K562 (cell line): Measurements from ENCODE around the gene TSC1. TPM values are rescaled to one million over a fixed set of nuclear protein-coding genes. Genes with fewer than 3 reads are reported as not detected.

Experiments
- ARID4B ChIP-seq: sonication (generic); formaldehyde crosslinking; IDR thresholded peaks from 2 replicates; pipeline ENCODE4 v1.8.0; 2022; ENCODE audit warnings: mild to moderate bottlenecking, missing genetic modification reagents
- DIDO1 ChIP-seq: fragments of 450-650 bp; IDR thresholded peaks from 2 replicates; pipeline ENCODE4 v1.6.1; 2016; ENCODE audit warnings: low read depth, missing biosample characterization, missing genetic modification characterization
- JUN ChIP-seq, 2 experiments: sonication (generic) in 1 of 2; formaldehyde crosslinking in 1 of 2; IDR thresholded peaks; 2 replicates each; pipeline versions ENCODE4 v1.6.1 to v1.8.0; 2012 to 2022; ENCODE audit warnings: borderline replicate concordance in 2 of 2, mild to moderate bottlenecking in 2 of 2, improper control_type of control experiment in 1 of 2, low read depth in 1 of 2, low read length in 1 of 2, missing genetic modification reagents in 1 of 2
- LCOR ChIP-seq: sonication (generic); formaldehyde crosslinking; IDR thresholded peaks from 2 replicates; pipeline ENCODE4 v1.8.0; 2022; ENCODE audit warnings: mild to moderate bottlenecking, missing genetic modification reagents
- REST ChIP-seq, 2 experiments: fragments of 450-650 bp; formaldehyde crosslinking in 1 of 2; IDR thresholded peaks; 2 replicates each; pipeline versions ENCODE4 v1.4.0 to v1.6.1; 2014 to 2020; ENCODE audit warnings: mild to moderate bottlenecking in 2 of 2, borderline replicate concordance in 1 of 2, low read depth in 1 of 2
- polyA plus RNA-seq, 8 experiments: library from polyadenylated mRNA; depleted of rRNA in 4 of 8; stranded (reverse) in 5 of 8; unstranded in 3 of 8; fragments of >200 nt; fragmentation: Nextera tagmentation in 2 of 8; fragmentation: Illumina TruSeq in 1 of 8; extraction: Ambion mirVana in 2 of 8; extraction: Trizol in 1 of 8; gene quantifications; 2 replicates each; pipeline versions ENCODE4 v1.2.1 to v1.2.3, GENCODE V29; 2011 to 2014; ENCODE audit warnings: inconsistent platforms in 1 of 8, missing spikeins in 1 of 8
- total RNA-seq, 7 experiments: library from RNA; depleted of rRNA in 6 of 7; stranded (reverse); fragments of >200 nt in 6 of 7; fragmentation: Illumina TruSeq in 2 of 7; extraction: Trizol in 2 of 7; gene quantifications; 2 replicates each; pipeline versions ENCODE4 v1.2.1 to v1.2.3, GENCODE V29; 2011 to 2021; ENCODE audit warnings: low replicate concordance in 1 of 7
- TF ChIP-seq, protein P1 (sequence below), 2 experiments: fragments of 150-350 bp in 1 of 2; IDR thresholded peaks; 2 replicates each; pipeline ENCODE4 v1.6.1; 2012 to 2016; ENCODE audit warnings: low read depth in 2 of 2, low read length in 2 of 2, mild to moderate bottlenecking in 1 of 2, moderate library complexity in 1 of 2

The TSC1 gene
- total and polyA plus RNA-seq, 9 of the 15 experiments (the other 6 are each of a cell fraction or from before 2014, with no cell fraction given), result 6.9 to 37.6 (median 18.6) TPM

GRCh38 chr9:132901858-132902831 lies 42.3 kb downstream of the TSC1 start (continued):
- TF ChIP-seq ARID4B (no peak), DIDO1 (tag) (no peak), LCOR (0 out of 2 replicates have a peak, but pooled peaks have one; percentile 78), REST (IDR thresholded peaks at IDR 0.05; ENCODE audit: borderline replicate concordance) (peak; percentile 41; the same call in 1 of the 2 replicates), REST (CRISPR knock-in tag; IDR thresholded peaks at IDR 0.05; ENCODE audit: low read depth) (no peak), JUN (IDR thresholded peaks at IDR 0.05; ENCODE audit: borderline replicate concordance, low read depth, low read length) (peak; percentile 52; the same call in 1 of the 2 replicates), JUN (CRISPR knock-in tag; IDR thresholded peaks at IDR 0.05; ENCODE audit: borderline replicate concordance) (no peak)
- TF ChIP-seq, protein P1, sequence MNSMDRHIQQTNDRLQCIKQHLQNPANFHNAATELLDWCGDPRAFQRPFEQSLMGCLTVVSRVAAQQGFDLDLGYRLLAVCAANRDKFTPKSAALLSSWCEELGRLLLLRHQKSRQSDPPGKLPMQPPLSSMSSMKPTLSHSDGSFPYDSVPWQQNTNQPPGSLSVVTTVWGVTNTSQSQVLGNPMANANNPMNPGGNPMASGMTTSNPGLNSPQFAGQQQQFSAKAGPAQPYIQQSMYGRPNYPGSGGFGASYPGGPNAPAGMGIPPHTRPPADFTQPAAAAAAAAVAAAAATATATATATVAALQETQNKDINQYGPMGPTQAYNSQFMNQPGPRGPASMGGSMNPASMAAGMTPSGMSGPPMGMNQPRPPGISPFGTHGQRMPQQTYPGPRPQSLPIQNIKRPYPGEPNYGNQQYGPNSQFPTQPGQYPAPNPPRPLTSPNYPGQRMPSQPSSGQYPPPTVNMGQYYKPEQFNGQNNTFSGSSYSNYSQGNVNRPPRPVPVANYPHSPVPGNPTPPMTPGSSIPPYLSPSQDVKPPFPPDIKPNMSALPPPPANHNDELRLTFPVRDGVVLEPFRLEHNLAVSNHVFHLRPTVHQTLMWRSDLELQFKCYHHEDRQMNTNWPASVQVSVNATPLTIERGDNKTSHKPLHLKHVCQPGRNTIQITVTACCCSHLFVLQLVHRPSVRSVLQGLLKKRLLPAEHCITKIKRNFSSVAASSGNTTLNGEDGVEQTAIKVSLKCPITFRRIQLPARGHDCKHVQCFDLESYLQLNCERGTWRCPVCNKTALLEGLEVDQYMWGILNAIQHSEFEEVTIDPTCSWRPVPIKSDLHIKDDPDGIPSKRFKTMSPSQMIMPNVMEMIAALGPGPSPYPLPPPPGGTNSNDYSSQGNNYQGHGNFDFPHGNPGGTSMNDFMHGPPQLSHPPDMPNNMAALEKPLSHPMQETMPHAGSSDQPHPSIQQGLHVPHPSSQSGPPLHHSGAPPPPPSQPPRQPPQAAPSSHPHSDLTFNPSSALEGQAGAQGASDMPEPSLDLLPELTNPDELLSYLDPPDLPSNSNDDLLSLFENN (IDR thresholded peaks at IDR 0.05; ENCODE audit: low read depth in 2 of 2, low read length in 2 of 2), result no peak
